ENCODE data around the gene TTC22.

DNA sequence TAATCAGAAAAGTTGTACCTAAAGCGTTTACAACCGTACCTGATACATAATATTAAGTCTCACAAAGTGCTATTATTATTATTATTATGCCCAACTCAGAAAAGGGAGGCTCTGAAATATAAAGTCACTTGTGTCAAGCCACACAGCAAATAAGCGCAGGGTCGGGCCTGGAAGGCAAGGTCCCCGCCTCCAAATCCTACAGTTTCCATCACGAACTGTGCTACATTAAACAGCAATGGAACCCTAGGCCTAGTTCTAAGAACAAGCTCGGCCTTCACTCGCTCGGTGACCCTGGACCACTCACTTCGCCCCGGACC is 37.3 kb downstream of the TTC22 start:
- TF ChIP-seq, protein P1, sequence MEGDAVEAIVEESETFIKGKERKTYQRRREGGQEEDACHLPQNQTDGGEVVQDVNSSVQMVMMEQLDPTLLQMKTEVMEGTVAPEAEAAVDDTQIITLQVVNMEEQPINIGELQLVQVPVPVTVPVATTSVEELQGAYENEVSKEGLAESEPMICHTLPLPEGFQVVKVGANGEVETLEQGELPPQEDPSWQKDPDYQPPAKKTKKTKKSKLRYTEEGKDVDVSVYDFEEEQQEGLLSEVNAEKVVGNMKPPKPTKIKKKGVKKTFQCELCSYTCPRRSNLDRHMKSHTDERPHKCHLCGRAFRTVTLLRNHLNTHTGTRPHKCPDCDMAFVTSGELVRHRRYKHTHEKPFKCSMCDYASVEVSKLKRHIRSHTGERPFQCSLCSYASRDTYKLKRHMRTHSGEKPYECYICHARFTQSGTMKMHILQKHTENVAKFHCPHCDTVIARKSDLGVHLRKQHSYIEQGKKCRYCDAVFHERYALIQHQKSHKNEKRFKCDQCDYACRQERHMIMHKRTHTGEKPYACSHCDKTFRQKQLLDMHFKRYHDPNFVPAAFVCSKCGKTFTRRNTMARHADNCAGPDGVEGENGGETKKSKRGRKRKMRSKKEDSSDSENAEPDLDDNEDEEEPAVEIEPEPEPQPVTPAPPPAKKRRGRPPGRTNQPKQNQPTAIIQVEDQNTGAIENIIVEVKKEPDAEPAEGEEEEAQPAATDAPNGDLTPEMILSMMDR (IDR thresholded peaks at IDR 0.05): no peak
- no peak for TF ChIP-seq ZFX (IDR thresholded peaks at IDR 0.05; ENCODE audit: borderline replicate concordance)
